HUES48 (cell line): ENCODE data around the gene MCOLN1.

Source experiments
- H3K27ac ChIP-seq: one replicate; pipeline ENCODE4 v1.7.0; 2013; ENCODE audit warnings: low read depth, low read length, inconsistent platforms
- H3K27me3 ChIP-seq: 2 replicates; pipeline ENCODE4 v1.6.1; 2013; ENCODE audit warnings: mild to moderate bottlenecking, low read length; ENCODE audit not compliant: control insufficient read depth, insufficient read depth
- H3K36me3 ChIP-seq: 2 replicates; pipeline ENCODE4 v1.6.1; 2013; ENCODE audit warnings: low read length; ENCODE audit not compliant: control insufficient read depth, insufficient read depth
- H3K4me1 ChIP-seq: 2 replicates; pipeline ENCODE4 v1.6.1; 2013; ENCODE audit warnings: mild to moderate bottlenecking, low read length; ENCODE audit not compliant: control insufficient read depth, insufficient read depth
- H3K4me3 ChIP-seq: 2 replicates; pipeline ENCODE4 v1.5.1; 2013; ENCODE audit warnings: mild to moderate bottlenecking, low read depth, low read length
- H3K9ac ChIP-seq: 2 replicates; pipeline ENCODE4 v1.6.1; 2013; ENCODE audit warnings: mild to moderate bottlenecking, low read depth, low read length, moderate library complexity
- H3K9me3 ChIP-seq: 2 replicates; pipeline ENCODE4 v1.6.1; 2013; ENCODE audit warnings: low read length; ENCODE audit not compliant: control insufficient read depth, insufficient read depth

MCOLN1 gene

DNA sequence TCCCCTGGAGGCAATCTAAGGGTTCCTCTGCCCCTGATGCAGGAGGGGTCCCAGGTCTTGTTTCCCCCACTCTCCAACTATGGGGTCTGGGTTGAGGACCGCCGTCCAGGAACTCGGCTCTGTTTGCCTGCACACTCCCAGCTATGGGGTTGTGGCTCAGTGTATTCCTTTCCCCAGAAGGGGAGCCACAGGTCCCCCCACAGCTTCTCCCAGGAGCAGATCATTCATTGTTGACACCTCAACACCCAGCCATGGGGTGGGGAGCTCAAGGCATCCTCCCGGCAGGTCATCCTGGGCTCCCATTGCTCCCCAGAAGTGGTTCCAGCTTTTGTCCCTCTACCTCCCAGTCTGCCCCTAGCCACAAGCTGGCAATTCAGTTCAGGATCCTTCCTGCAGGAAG lies 5.5 kb upstream of the MCOLN1 start:
- Histone ChIP-seq H3K9ac (no peak overlapping the region), H3K27ac (no peak overlapping the region)

DNA sequence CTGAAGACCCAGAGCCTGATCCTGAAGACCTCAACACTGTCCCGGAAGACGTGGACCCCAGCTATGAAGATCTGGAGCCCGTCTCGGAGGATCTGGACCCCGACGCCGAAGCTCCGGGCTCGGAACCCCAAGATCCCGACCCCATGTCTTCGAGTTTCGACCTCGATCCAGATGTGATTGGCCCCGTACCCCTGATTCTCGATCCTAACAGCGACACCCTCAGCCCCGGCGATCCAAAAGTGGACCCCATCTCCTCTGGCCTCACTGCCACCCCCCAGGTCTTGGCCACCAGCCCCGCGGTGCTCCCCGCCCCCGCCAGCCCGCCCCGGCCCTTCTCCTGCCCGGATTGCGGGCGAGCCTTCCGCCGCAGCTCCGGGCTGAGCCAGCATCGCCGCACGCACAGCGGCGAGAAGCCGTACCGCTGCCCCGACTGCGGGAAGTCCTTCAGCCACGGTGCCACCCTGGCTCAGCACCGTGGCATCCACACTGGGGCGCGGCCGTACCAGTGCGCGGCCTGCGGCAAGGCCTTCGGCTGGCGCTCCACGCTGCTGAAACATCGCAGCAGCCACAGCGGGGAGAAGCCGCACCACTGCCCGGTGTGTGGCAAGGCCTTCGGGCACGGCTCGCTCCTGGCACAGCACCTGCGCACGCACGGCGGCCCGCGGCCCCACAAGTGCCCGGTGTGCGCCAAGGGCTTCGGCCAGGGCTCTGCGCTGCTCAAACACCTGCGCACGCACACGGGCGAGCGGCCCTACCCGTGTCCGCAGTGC lies 2.9 kb upstream of the MCOLN1 start:
- Histone ChIP-seq H3K36me3 (peaks cover 6% of the 10 kb centered on the region; the same call in 1 of the 2 replicates), H3K9me3 (no peaks in the 10 kb centered on the region), H3K27ac (no peak overlapping the region), H3K4me1 (peaks cover 14% of the 10 kb centered on the region), H3K9ac (no peak overlapping the region), H3K27me3 (no peaks in the 10 kb centered on the region; the same call in 1 of the 2 replicates), H3K4me3 (no peak overlapping the region)

More for the DNA sequence above, 5.5 kb upstream of the MCOLN1 start:
- Histone ChIP-seq H3K4me1 (peaks cover 7% of the 10 kb centered on the region), H3K9me3 (no peaks in the 10 kb centered on the region), H3K27me3 (no peaks in the 10 kb centered on the region), H3K36me3 (peaks cover 6% of the 10 kb centered on the region; the same call in 1 of the 2 replicates), H3K4me3 (peak overlapping the region; percentile 80)

DNA sequence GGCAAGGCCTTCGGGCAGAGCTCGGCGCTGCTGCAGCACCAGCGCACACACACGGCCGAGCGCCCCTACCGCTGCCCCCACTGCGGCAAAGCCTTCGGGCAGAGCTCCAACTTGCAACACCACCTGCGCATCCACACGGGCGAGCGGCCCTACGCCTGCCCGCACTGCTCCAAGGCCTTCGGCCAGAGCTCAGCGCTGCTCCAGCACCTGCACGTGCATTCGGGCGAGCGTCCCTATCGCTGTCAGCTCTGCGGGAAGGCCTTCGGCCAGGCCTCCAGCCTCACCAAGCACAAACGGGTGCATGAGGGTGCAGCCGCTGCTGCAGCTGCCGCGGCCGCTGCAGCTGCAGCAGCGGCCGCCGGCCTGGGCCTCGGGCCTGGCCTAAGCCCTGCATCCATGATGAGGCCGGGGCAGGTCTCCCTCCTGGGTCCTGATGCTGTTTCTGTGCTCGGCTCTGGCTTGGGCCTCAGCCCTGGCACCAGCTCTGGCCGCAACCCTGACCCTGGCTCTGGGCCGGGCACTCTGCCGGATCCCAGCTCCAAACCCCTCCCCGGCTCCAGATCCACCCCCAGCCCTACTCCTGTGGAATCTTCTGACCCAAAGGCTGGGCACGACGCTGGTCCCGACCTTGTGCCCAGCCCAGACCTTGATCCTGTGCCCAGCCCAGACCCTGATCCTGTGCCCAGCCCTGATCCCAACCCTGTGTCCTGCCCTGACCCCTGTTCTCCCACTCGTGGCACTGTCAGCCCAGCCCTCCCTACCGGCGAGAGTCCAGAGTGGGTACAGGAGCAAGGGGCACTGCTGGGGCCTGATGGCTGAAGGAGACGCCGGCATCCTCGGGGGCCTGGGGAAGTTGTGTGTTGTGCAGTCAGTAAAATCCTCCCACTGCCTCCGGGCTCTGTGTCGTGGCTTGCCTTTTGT lies 2.0 kb upstream of the MCOLN1 start:
- Histone ChIP-seq H3K9me3 (no peaks in the 10 kb centered on the region), H3K9ac (no peak overlapping the region), H3K27ac (no peak overlapping the region), H3K27me3 (no peaks in the 10 kb centered on the region; the same call in 1 of the 2 replicates), H3K4me3 (no peak overlapping the region), H3K4me1 (peaks cover 11% of the 10 kb centered on the region), H3K36me3 (peaks cover 8% of the 10 kb centered on the region; the same call in 1 of the 2 replicates)

DNA sequence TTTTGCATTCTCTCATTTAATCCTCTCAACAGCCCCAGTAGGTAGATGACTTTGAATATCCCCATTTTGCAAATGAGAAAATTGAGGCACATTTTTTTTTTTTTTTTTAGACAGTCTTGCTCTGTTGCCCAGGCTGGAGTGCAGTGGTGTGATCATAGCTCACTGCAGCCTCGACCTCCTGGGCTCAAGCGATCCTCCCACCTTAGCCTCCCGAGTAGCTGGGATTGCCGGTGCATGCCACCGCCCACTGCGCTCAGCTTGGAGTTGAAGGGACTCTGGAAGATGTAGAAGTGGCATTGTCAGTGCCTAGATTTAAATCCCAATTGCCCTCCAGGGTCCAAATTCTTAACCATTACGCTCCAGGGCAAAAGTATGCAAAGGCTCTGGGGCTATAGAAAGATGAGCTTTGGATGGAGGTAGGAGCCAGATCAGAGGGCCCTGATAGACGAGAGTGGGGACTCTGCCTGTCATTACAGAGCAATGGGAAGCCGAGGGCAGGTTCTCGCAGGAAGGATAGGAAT lies 813 bp upstream of the MCOLN1 start:
- H3K27ac ChIP-seq: no peak overlapping the region
- H3K36me3 ChIP-seq: peaks cover 16% of the 10 kb centered on the region
- no peaks in the 10 kb centered on the region; the same call in 1 of the 2 replicates for H3K27me3 ChIP-seq
- H3K9me3 ChIP-seq: no peaks in the 10 kb centered on the region
- H3K9ac ChIP-seq: no peak overlapping the region
- H3K4me1 ChIP-seq: peaks cover 7% of the 10 kb centered on the region; the same call in 1 of the 2 replicates
- peak overlapping the region; percentile 73 for H3K4me3 ChIP-seq

DNA sequence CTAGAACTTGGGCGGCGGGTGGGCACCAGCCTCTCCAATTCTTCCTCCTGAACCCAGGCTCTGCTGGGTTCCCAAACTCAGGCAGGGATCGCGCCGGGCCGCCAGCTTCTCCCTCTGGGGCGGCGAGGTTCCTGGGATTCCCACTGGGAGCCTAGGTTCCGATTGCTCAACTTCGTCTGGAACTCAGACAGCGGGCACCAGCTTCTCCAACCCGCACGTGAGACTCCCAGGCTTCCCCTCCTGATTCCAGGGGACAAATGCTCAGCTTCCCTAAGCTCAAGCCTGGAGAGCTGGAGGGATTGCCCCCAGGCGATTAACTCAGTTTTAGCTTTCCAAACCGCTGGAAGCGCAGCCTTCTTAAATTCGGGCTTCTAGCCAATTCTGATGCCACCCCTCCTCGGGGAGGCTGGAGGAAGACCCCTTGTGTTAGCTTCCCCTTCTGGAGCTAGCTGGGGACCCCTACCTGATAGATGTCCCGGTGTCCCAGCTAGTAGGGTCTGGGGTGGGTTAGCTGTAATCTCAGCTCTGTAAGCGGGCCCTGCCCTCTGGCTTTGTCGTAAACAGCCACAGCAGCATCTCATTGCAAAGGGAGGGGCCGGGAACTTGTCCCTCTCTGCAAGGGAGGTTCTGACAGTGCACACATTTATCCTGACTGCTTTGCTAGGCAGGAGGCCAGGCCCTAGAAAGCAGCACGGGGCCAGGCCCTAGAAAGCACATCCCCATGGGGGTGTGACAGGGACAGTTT lies 671 bp downstream of the MCOLN1 start:
- no peak overlapping the region for H3K27ac ChIP-seq
- peaks cover 21% of the 10 kb centered on the region for H3K36me3 ChIP-seq
- H3K9ac ChIP-seq: no peak overlapping the region
- peaks cover 7% of the 10 kb centered on the region; the same call in 1 of the 2 replicates for H3K4me1 ChIP-seq
- no peaks in the 10 kb centered on the region for H3K9me3 ChIP-seq
- no peaks in the 10 kb centered on the region; the same call in 1 of the 2 replicates for H3K27me3 ChIP-seq
- H3K4me3 ChIP-seq: peak overlapping the region; percentile 73

DNA sequence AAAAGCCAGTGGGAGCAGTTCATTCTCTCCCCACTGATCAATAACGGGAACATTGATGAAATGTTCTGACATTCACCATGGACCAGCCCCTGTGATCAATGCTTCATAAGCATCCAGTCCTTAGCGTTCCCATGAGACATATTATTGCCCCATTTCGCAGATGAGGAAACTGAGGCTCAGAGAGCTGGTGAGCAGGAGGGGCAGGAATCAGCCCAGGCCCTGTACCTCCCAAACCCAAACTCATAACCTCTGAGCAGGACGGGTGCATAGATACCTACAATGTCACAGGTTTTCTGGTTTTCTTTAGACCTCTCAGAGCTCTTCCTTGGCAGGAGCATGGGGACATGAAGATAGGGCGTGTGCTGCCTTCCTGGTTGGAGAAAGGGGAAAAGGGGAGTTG lies 2.1 kb downstream of the MCOLN1 start:
- H3K27ac ChIP-seq: no peak overlapping the region
- peaks cover 30% of the 10 kb centered on the region for H3K36me3 ChIP-seq
- H3K4me1 ChIP-seq: peaks cover 7% of the 10 kb centered on the region; the same call in 1 of the 2 replicates
- H3K9me3 ChIP-seq: no peaks in the 10 kb centered on the region
- H3K4me3 ChIP-seq: no peak overlapping the region
- no peaks in the 10 kb centered on the region; the same call in 1 of the 2 replicates for H3K27me3 ChIP-seq
- no peak overlapping the region for H3K9ac ChIP-seq

DNA sequence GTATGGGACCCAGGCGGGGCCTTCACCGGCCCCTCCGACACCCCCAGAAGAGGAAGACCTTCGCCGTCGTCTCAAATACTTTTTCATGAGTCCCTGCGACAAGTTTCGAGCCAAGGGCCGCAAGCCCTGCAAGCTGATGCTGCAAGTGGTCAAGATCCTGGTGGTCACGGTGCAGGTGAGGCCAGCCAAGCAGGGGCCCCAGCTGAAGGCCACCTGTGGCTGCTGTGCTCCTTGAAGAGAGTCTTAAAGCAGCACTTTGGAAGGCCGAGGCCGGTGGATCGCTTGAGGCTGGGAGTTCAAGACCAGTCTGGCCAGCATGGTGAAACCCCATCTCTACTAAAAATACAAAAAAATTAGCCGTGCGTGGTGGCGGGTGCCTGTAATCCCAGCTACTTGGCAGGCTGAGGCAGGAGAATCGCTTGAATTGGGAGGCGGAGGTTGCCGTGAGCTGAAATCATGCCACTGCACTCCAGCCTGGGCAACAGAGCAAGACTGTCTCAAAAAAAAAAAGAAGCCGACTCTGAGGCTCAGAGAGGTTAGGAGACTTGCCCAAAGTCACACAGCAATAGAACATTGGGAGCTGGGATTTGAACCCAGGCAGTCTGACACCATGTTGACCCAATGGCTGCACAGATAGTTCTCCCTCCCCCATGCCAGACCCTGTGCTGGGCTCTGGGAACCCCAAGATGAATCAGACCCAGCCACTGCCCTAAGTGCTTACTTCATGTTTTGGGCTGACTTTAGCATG lies 2.7 kb downstream of the MCOLN1 start:
- Histone ChIP-seq H3K36me3 (peaks cover 27% of the 10 kb centered on the region), H3K27ac (no peak overlapping the region), H3K4me1 (peaks cover 7% of the 10 kb centered on the region; the same call in 1 of the 2 replicates), H3K27me3 (no peaks in the 10 kb centered on the region; the same call in 1 of the 2 replicates), H3K9ac (no peak overlapping the region), H3K9me3 (no peaks in the 10 kb centered on the region), H3K4me3 (no peak overlapping the region)

DNA sequence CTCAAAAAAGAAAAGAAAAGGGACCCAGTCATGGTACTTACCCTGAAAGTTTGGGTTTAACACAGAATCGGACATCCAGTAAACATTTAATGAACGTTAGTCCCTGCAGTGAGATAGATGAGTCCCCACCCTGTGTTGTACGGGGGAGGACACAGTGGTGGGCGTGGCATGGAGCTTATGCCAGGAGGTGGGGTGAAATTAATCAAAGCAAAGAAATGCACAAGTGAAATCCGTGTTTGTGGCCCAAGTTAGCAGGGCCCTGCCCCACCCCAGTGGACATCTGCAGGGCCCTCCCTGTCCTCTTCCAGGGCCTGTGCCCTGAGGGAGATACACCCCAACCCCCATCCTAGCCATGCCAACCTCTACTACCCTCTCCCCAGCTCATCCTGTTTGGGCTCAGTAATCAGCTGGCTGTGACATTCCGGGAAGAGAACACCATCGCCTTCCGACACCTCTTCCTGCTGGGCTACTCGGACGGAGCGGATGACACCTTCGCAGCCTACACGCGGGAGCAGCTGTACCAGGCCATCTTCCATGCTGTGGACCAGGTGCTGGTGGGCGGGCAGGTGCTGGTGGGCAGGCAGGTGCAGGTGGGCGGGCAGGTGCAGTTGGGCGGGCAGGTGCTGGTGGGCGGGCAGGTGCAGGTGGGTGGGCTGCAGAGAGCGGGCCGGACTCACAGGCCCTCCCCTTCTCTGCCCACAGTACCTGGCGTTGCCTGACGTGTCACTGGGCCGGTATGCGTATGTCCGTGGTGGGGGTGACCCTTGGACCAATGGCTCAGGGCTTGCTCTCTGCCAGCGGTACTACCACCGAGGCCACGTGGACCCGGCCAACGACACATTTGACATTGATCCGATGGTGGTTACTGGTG lies 3.9 kb downstream of the MCOLN1 start:
- Histone ChIP-seq H3K9ac (no peak overlapping the region), H3K27me3 (no peaks in the 10 kb centered on the region; the same call in 1 of the 2 replicates), H3K9me3 (no peaks in the 10 kb centered on the region), H3K4me1 (peaks cover 7% of the 10 kb centered on the region; the same call in 1 of the 2 replicates), H3K27ac (no peak overlapping the region), H3K36me3 (peaks cover 27% of the 10 kb centered on the region), H3K4me3 (no peak overlapping the region)

DNA sequence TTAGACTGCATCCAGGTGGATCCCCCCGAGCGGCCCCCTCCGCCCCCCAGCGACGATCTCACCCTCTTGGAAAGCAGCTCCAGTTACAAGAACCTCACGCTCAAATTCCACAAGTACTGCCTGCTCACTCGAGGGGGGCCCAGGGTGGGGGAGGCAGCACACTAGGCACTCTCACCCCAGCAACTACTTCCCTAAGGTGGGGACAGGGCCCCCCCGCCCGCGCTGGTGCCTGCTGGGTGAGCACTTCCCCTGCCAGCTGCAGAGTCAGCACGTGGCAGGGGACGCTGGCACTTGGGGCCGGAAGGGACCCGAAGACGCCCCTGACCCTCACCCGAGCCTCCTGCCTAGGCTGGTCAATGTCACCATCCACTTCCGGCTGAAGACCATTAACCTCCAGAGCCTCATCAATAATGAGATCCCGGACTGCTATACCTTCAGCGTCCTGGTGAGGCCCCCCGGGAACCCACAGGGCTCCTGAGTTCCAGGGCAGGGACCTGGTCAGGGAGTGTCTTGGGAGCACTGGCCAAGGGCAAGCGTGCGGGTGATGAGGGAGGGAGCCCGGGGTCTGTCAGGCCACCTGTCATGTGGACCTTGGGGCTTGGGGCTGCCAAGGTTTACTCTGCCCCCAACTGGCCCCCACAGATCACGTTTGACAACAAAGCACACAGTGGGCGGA lies 5.2 kb downstream of the MCOLN1 start:
- Histone ChIP-seq H3K27ac (no peak overlapping the region), H3K4me3 (no peak overlapping the region), H3K9ac (no peak overlapping the region), H3K27me3 (no peaks in the 10 kb centered on the region; the same call in 1 of the 2 replicates), H3K9me3 (no peaks in the 10 kb centered on the region), H3K4me1 (peaks cover 4% of the 10 kb centered on the region; the same call in 1 of the 2 replicates), H3K36me3 (peaks cover 27% of the 10 kb centered on the region)
